ENCODE data around the gene GBP5.
"Not testable (repeated sequence)": the region's sequence is repeated elsewhere in the genome, so short reads cannot be mapped to it uniquely, and the experiment has no call there.

GBP5 gene

GRCh38 chr1:89260042-89260441 lies 12.6 kb downstream of the GBP5 start:
- no peak for ATAC-seq
- TF ChIP-seq ZNF8 (CRISPR knock-in tag; IDR thresholded peaks at IDR 0.05): no peak

- TF ChIP-seq ZFP3 (CRISPR knock-in tag; IDR thresholded peaks at IDR 0.05): no peak
- no peak for TF ChIP-seq CSDC2 (CRISPR knock-in tag; IDR thresholded peaks at IDR 0.05)
- TF ChIP-seq ZNF70 (CRISPR knock-in tag; IDR thresholded peaks at IDR 0.05): no peak
- no peak for TF ChIP-seq CREB5 (CRISPR knock-in tag; IDR thresholded peaks at IDR 0.05; ENCODE audit: low read depth)
- TF ChIP-seq POU6F1 (CRISPR knock-in tag; IDR thresholded peaks at IDR 0.05; ENCODE audit: borderline replicate concordance, low read depth): no peak
- TF ChIP-seq OSR1 (CRISPR knock-in tag; IDR thresholded peaks at IDR 0.05): no peak
- no peak for TF ChIP-seq BACH2 (CRISPR knock-in tag; IDR thresholded peaks at IDR 0.05; ENCODE audit: borderline replicate concordance)
- no peak for TF ChIP-seq CSRNP3 (CRISPR knock-in tag; IDR thresholded peaks at IDR 0.05)
- no peak for TF ChIP-seq RARB (CRISPR knock-in tag; IDR thresholded peaks at IDR 0.05)
- no peak for TF ChIP-seq ZNF565 (CRISPR knock-in tag; conservative IDR thresholded peaks at IDR 0.05; ENCODE audit: low read depth)
- TF ChIP-seq TSHZ2 (CRISPR knock-in tag; IDR thresholded peaks at IDR 0.05): no peak
- ATAC-seq: no peak
Measured at GRCh38 chr1:89259283-89259971, 13.2 kb downstream of the GBP5 start.

GRCh38 chr1:89257041-89257440 lies 15.6 kb downstream of the GBP5 start:
- TF ChIP-seq BACH2 (CRISPR knock-in tag; IDR thresholded peaks at IDR 0.05; ENCODE audit: borderline replicate concordance): no peak
- TF ChIP-seq ISL1 (CRISPR knock-in tag; IDR thresholded peaks at IDR 0.05): no peak
- TF ChIP-seq ZNF70 (CRISPR knock-in tag; IDR thresholded peaks at IDR 0.05): no peak
- no peak for TF ChIP-seq CSDC2 (CRISPR knock-in tag; IDR thresholded peaks at IDR 0.05)
- TF ChIP-seq CREB5 (CRISPR knock-in tag; IDR thresholded peaks at IDR 0.05; ENCODE audit: low read depth): no peak
- TF ChIP-seq ARNTL (CRISPR knock-in tag; IDR thresholded peaks at IDR 0.05; ENCODE audit: borderline replicate concordance, low read depth): no peak
- no peak for TF ChIP-seq POU6F1 (CRISPR knock-in tag; IDR thresholded peaks at IDR 0.05; ENCODE audit: borderline replicate concordance, low read depth)
- ATAC-seq: no peak

- ATAC-seq: not testable (repeated sequence)
Measured at GRCh38 chr1:89255581-89255980, 17.1 kb downstream of the GBP5 start.
